Measurements from ENCODE around the gene MEIS3. TPM values are rescaled to one million over a fixed set of nuclear protein-coding genes. Genes with fewer than 3 reads are reported as not detected.

The MEIS3 gene
- total RNA-seq, 6 donors from 2014 or later: 1.7 to 7.1 (median 3.8) TPM; not detected in 1

GRCh38 chr19:47358936-47359335 is 60.4 kb downstream of the MEIS3 start:
- peak in 1 of 2 donors; percentile 27 for ATAC-seq (ENCODE audit: low FRiP score in 2 of 2)
- Histone ChIP-seq H3K9me3 (no peaks in the 10 kb centered on the region), H3K4me3 (no peak overlapping the region), H3K27me3 (no peaks in the 10 kb centered on the region), H3K36me3 (peaks cover 10 to 100% (median 84%) of the 10 kb centered on the region in 4 donors), H3K27ac (no peak overlapping the region), H3K4me1 (peaks cover 0 to 7% (median 0%) of the 10 kb centered on the region in 4 donors)
- TF ChIP-seq POLR2A (IDR thresholded peaks at IDR 0.05): no peak
- TF ChIP-seq POLR2AphosphoS5 (IDR thresholded peaks at IDR 0.05): no peak
- TF ChIP-seq EP300 (IDR thresholded peaks at IDR 0.05): no peak
- no peak for TF ChIP-seq CTCF (IDR thresholded peaks at IDR 0.05)
- DNase-seq: no peak
- 89 to 96% methylated on average over 5 to 6 of the region's 6 CpGs for WGBS, 2 donors

GRCh38 chr19:47357788-47358680 is 61.3 kb downstream of the MEIS3 start:
- H3K9me3 ChIP-seq: no peaks in the 10 kb centered on the region
- H3K4me3 ChIP-seq: no peak overlapping the region
- TF ChIP-seq POLR2AphosphoS5 (IDR thresholded peaks at IDR 0.05): no peak
- no peak for TF ChIP-seq EP300 (IDR thresholded peaks at IDR 0.05)
- no peak for TF ChIP-seq CTCF (IDR thresholded peaks at IDR 0.05)
- no peak for TF ChIP-seq POLR2A (IDR thresholded peaks at IDR 0.05)
- H3K4me1 ChIP-seq: peaks cover 0 to 9% (median 0%) of the 10 kb centered on the region in 4 donors
- peaks cover 17 to 100% (median 86%) of the 10 kb centered on the region in 4 donors for H3K36me3 ChIP-seq
- peak in 1 of 2 donors; percentile 54 for DNase-seq
- ATAC-seq (ENCODE audit: low FRiP score in 2 of 2): no peak
- 88 to 96% methylated on average over 11 to 25 of the region's 28 CpGs for WGBS, 2 donors
- H3K27ac ChIP-seq: no peak overlapping the region
- H3K27me3 ChIP-seq: no peaks in the 10 kb centered on the region

GRCh38 chr19:47356900-47357299 is 62.4 kb downstream of the MEIS3 start:
- peaks cover 21 to 92% (median 77%) of the 10 kb centered on the region in 4 donors for H3K36me3 ChIP-seq
- H3K4me1 ChIP-seq: peaks cover 0 to 9% (median 0%) of the 10 kb centered on the region in 4 donors
- H3K4me3 ChIP-seq: no peak overlapping the region
- ATAC-seq (ENCODE audit: low FRiP score in 2 of 2) (no peak), DNase-seq (no peak)
- no peak overlapping the region for H3K27ac ChIP-seq
- WGBS, 2 donors: 90 to 92% methylated on average over 6 of the region's 6 CpGs
- H3K27me3 ChIP-seq: no peaks in the 10 kb centered on the region
- H3K9me3 ChIP-seq: no peaks in the 10 kb centered on the region
- TF ChIP-seq CTCF (IDR thresholded peaks at IDR 0.05) (no peak), POLR2A (IDR thresholded peaks at IDR 0.05) (no peak), POLR2AphosphoS5 (IDR thresholded peaks at IDR 0.05) (no peak), EP300 (IDR thresholded peaks at IDR 0.05) (no peak)

- no peak overlapping the region for H3K4me3 ChIP-seq
- TF ChIP-seq EP300 (IDR thresholded peaks at IDR 0.05) (no peak), POLR2A (IDR thresholded peaks at IDR 0.05) (no peak), POLR2AphosphoS5 (IDR thresholded peaks at IDR 0.05) (no peak), CTCF (IDR thresholded peaks at IDR 0.05) (no peak)
- H3K9me3 ChIP-seq: no peaks in the 10 kb centered on the region
- peaks cover 9 to 29% (median 17%) of the 10 kb centered on the region in 4 donors for H3K4me1 ChIP-seq
- no peak for ATAC-seq (ENCODE audit: low FRiP score in 2 of 2)
- H3K27me3 ChIP-seq: no peaks in the 10 kb centered on the region
- WGBS, 2 donors: 90 to 95% methylated on average over 12 to 19 of the region's 24 CpGs
- DNase-seq: peak in 1 of 2 donors; percentile 72
- peaks cover 21 to 56% (median 49%) of the 10 kb centered on the region in 4 donors for H3K36me3 ChIP-seq
- H3K27ac ChIP-seq: no peak overlapping the region
These were observed 66.0 kb downstream of the MEIS3 start for GRCh38 chr19:47353307-47353712.

Other genes with a start within 250 kb of the MEIS3 start
- 10 to 100 TPM in 4 of 6 donors, 1 to 10 TPM in 2; 7.4 to 29.3 (median 15.9) TPM for gene BBC3, start 188.3 kb downstream of the MEIS3 start, total RNA-seq
- 10 to 100 TPM; 18.2 to 91.1 (median 35.0) TPM for gene CCDC9, start 163.0 kb downstream of the MEIS3 start, total RNA-seq
- gene INAFM1, start 144.6 kb downstream of the MEIS3 start, total RNA-seq: 10 to 100 TPM in 4 of 6 donors, 1 to 10 TPM in 1, under 1 TPM in 1; 0.59 to 28.3 (median 22.4) TPM
- gene C5AR1, start 109.7 kb downstream of the MEIS3 start, total RNA-seq: 10 to 100 TPM; 20.3 to 87.3 (median 45.1) TPM
- gene C5AR2, start 87.4 kb downstream of the MEIS3 start, total RNA-seq: 10 to 100 TPM in 3 of 6 donors, 1 to 10 TPM in 3; 3.8 to 22.9 (median 10.0) TPM
- gene DHX34, start 70.2 kb downstream of the MEIS3 start, total RNA-seq: 10 to 100 TPM in 5 of 6 donors, 1 to 10 TPM in 1; 8.4 to 80.7 (median 19.4) TPM
- gene SLC8A2, start 52.4 kb upstream of the MEIS3 start, total RNA-seq: under 1 TPM in 3 of 6 donors, not detected in 3; 0.11 to 0.64 (median 0.15) TPM
- 10 to 100 TPM in 2 of 6 donors, 1 to 10 TPM in 4; 3.5 to 15.8 (median 7.4) TPM for gene KPTN, start 64.7 kb upstream of the MEIS3 start, total RNA-seq
- 100 to 1,000 TPM; 107 to 183 (median 152) TPM for gene NAPA, start 95.5 kb upstream of the MEIS3 start, total RNA-seq
- gene ZNF541, start 153.6 kb upstream of the MEIS3 start, total RNA-seq: 1 to 10 TPM in 1 of 6 donors, under 1 TPM in 5; 0.20 to 2.1 (median 0.42) TPM
- gene BICRA, start 189.6 kb upstream of the MEIS3 start, total RNA-seq: 10 to 100 TPM in 4 of 6 donors, 1 to 10 TPM in 2; 5.0 to 66.1 (median 15.2) TPM

Data from upper lobe of left lung (tissue), 6 donors.